COLO829 (cell line): ENCODE measurements around the gene ABCB8.

Source experiments
- DNase-seq: peaks from one replicate; pipeline ENCODE4 v3.0.0; 2012; ENCODE audit warnings: low spot score

Gene ABCB8

GRCh38 chr7:151028131-151028947, at the start of gene ABCB8:
TSS of gene ABCB8 (plus strand) at chr7:151028450. CDS start at chr7:151028516, 66 bp downstream.
- DNase-seq: peak; percentile 100

GRCh38 chr7:150979713-150980390, 48.4 kb upstream of the ABCB8 start:
- no peak for DNase-seq

GRCh38 chr7:150980663-150981062, 47.6 kb upstream of the ABCB8 start:
- no peak for DNase-seq

GRCh38 chr7:150981644-150982043, 46.6 kb upstream of the ABCB8 start:
- no peak for DNase-seq

- DNase-seq: no peak
Observed at GRCh38 chr7:150982351-150982750, 45.9 kb upstream of the ABCB8 start.

GRCh38 chr7:150983893-150984368, 44.3 kb upstream of the ABCB8 start:
- no peak for DNase-seq

GRCh38 chr7:150986099-150986512, 42.1 kb upstream of the ABCB8 start:
- peak; percentile 70 for DNase-seq

- no peak for DNase-seq
Observed at GRCh38 chr7:150986556-150986955, 41.7 kb upstream of the ABCB8 start.

- DNase-seq: no peak
Observed at GRCh38 chr7:150988230-150989226, 39.7 kb upstream of the ABCB8 start.

- no peak for DNase-seq
Observed at GRCh38 chr7:150989456-150989855, 38.8 kb upstream of the ABCB8 start.

GRCh38 chr7:150990416-150991186, 37.6 kb upstream of the ABCB8 start, which contains the start of gene NOS3:
TSS of gene NOS3 (plus strand) at chr7:150991017. CDS start at chr7:150993804, 2,787 bp downstream.
- DNase-seq: no peak

GRCh38 chr7:150992051-150992640, 36.1 kb upstream of the ABCB8 start:
- no peak for DNase-seq

- DNase-seq: no peak
Observed at GRCh38 chr7:150992833-150993302, 35.4 kb upstream of the ABCB8 start.

GRCh38 chr7:150993511-150993910, 34.7 kb upstream of the ABCB8 start:
- no peak for DNase-seq

- DNase-seq: no peak
Observed at GRCh38 chr7:150994141-150994837, 34.0 kb upstream of the ABCB8 start.

GRCh38 chr7:150994838-150995510, 33.3 kb upstream of the ABCB8 start:
- DNase-seq: no peak

GRCh38 chr7:150996376-150997074, 31.7 kb upstream of the ABCB8 start:
- no peak for DNase-seq

GRCh38 chr7:150997075-150997511, 31.2 kb upstream of the ABCB8 start:
- DNase-seq: no peak

GRCh38 chr7:150997817-150998216, 30.4 kb upstream of the ABCB8 start:
- DNase-seq: no peak
